ENCODE measurements around the gene IGLL5. TPM values are rescaled to one million over a fixed set of nuclear protein-coding genes. Genes with fewer than 3 reads are reported as not detected.

The IGLL5 gene
- total RNA-seq, 2 experiments from 2014 or later: not detected

- H3K36me3 Mint-ChIP-seq: no peaks in the 10 kb centered on the region
- no peaks in the 10 kb centered on the region for H3K9me3 Mint-ChIP-seq (ENCODE audit: low read depth)
- no peak overlapping the region for H3K4me3 Mint-ChIP-seq
- H3K27ac Mint-ChIP-seq: peak overlapping the region; percentile 74
- H3K27me3 Mint-ChIP-seq: no peaks in the 10 kb centered on the region
- no peak for ATAC-seq
- no peak for DNase-seq
- CTCF ChIA-PET: interaction anchor here (1.2 to 1.6 kb wide), 6 partner anchors 14 to 201 kb away, joined by 3 to 10 read pairs (median 4); no protein-coding TSS in a partner anchor
- H3K4me1 Mint-ChIP-seq: peaks cover 31% of the 10 kb centered on the region
These were observed 40.5 kb downstream of the IGLL5 start for GRCh38 chr22:22927888-22928665.

DNA sequence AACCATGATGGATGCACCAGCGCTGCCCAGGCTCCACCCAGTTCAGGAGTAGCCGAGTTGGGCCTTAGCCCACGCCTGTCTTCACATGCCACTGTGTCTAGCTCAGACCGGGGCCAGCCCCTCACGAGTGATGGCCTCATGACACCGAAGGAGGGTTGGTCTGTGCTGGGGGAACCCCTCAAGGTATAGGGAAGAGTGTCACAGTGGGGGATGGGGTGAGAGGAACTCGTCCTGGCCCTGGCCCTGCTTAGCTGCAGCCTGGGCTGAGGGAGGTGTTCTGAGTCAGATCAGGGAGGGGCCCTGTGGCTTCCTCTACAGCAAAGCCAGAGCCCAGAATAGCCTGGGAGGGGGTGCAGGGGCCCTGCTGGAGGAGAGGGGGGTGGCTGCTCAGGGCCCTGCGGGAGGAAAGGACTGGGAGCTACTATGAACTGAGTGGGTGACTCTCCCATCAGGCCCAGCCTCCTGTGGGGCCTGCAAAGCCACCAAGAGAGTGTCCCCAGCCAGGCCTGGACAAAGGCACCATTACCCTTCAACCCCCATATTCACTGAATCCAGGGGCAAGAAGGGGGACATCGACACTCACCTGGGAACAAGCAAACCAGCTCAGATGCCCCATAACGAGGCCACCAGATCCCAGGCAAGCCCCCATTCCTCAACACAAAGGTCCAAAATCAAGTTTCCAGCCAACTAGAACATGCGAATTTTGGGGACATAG lies 41.2 kb downstream of the IGLL5 start:
- Mint-ChIP-seq H3K4me3 (no peak overlapping the region), H3K9me3 (ENCODE audit: low read depth) (no peaks in the 10 kb centered on the region), H3K27ac (peak overlapping the region; percentile 74), H3K27me3 (no peaks in the 10 kb centered on the region), H3K36me3 (no peaks in the 10 kb centered on the region), H3K4me1 (peaks cover 32% of the 10 kb centered on the region)
- ATAC-seq (peak; percentile 97), DNase-seq (peak; percentile 87)
- CTCF ChIA-PET: interaction anchor here (1.2 to 1.6 kb wide), 7 partner anchors 13 to 200 kb away, joined by 3 to 10 read pairs (median 4); no protein-coding TSS in a partner anchor

DNA sequence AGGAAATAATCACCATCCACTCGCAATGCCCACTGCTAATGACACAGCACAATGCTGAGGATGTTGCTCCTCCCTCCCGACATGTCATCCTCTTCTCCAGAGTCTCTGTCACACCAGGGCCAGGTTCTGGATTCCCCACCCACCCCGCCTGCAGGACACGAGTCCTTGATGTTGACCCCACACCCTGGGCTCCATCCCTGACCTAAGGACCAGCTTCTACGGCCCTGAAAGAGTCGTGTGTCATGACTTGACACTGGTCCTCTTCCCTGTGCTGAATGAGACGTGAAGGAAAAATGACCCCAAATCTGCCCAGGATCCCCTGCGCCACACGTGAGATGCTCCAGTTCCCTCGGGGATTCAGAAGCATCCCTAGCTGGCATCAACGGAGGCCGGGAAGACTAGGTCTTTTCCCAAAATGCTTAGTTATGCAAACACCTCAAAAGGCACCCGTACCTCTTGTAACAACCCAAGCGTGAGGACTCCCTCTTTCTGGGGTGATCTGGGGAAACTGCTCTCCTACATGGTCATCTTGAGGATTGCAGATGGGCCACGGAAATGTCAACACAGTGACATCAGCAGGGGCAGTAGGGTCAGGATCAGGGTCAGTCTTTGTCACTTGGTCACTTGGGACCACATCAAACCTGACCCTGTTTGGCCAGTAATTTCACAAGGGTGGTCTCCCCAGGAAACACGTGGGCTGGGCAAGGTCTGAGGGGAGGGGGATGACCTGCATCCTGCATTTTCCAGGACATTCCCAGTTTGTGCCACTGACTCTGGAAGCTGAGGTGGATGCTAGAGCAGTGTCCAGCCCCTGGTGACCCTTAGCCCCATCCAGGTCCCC lies 42.0 kb downstream of the IGLL5 start:
- no peaks in the 10 kb centered on the region for H3K27me3 Mint-ChIP-seq
- H3K9me3 Mint-ChIP-seq (ENCODE audit: low read depth): no peaks in the 10 kb centered on the region
- ATAC-seq (no peak), DNase-seq (no peak)
- H3K36me3 Mint-ChIP-seq: no peaks in the 10 kb centered on the region
- peak overlapping the region; percentile 43 for H3K27ac Mint-ChIP-seq
- peaks cover 38% of the 10 kb centered on the region for H3K4me1 Mint-ChIP-seq
- no peak overlapping the region for H3K4me3 Mint-ChIP-seq
- CTCF ChIA-PET: interaction anchor here (1.2 to 4.0 kb wide), 6 partner anchors 12 to 199 kb away, joined by 3 to 25 read pairs (median 7); no protein-coding TSS in a partner anchor

- no peaks in the 10 kb centered on the region for H3K9me3 Mint-ChIP-seq (ENCODE audit: low read depth)
- CTCF ChIA-PET: interaction anchor here (4.0 kb wide), 1 partner anchor 12 kb away, joined by 25 read pairs; no protein-coding TSS in a partner anchor
These were observed 42.5 kb downstream of the IGLL5 start for GRCh38 chr22:22930222-22930497.

DNA sequence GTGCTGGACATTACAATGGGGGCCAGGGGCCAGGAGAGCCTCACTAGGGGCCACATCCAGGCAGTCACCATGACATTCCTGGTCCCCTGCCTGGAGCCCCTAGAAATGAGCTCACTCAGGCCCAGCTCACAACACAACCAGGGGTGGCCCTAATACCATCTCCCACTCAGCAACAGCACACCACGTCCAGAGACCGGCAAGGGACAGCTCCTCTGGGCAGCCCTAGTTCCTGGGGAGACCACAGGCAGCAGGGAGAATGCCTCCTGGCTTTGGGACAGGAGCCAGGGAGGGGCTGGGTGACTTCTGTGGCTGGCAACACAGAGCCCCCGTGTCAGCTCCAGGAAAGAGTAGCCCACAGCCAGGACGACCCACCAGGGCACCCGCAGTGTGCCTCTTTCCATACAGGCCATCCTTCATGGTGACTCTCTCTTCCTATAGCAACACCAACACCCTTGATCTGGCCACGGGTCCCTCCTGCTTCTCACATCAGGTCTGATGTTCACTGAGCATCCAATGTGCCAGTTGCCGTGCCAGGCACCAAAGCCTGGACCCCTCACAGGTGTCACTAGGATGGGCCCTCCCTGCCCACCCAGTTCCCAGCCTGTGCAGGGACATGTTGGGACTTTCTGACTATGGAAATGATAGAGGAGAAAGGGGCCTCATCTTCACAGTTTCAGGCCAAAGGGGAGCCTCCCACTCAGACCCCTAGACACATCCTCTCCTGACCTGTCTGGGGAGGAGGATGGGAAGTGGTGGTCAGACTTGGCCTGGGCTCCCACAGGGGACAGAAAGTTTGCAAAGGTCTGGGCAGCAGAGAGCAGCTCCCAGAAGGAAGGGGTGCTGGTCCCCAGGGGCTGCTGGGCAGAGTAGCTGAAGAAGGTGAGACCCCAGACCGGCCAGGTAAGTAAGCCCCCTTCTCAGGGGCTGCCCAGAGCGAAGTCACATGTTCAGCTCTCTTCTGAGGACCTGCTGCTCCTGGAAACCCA lies 43.2 kb downstream of the IGLL5 start:
- Mint-ChIP-seq H3K27me3 (no peaks in the 10 kb centered on the region), H3K4me1 (peaks cover 48% of the 10 kb centered on the region), H3K27ac (no peak overlapping the region), H3K9me3 (ENCODE audit: low read depth) (no peaks in the 10 kb centered on the region), H3K4me3 (no peak overlapping the region), H3K36me3 (no peaks in the 10 kb centered on the region)
- DNase-seq (no peak), ATAC-seq (no peak)
- CTCF ChIA-PET: interaction anchor here (1.6 to 4.0 kb wide), 3 partner anchors 12 to 81 kb away, joined by 3 to 25 read pairs (median 11); no protein-coding TSS in a partner anchor

More at GRCh38 chr22:22930222-22930497, 42.5 kb downstream of the IGLL5 start:
- Mint-ChIP-seq H3K36me3 (no peaks in the 10 kb centered on the region), H3K4me1 (peaks cover 43% of the 10 kb centered on the region), H3K4me3 (no peak overlapping the region), H3K27ac (no peak overlapping the region), H3K27me3 (no peaks in the 10 kb centered on the region)
- no peak for DNase-seq
- ATAC-seq: no peak

GRCh38 chr22:22931557-22932270 lies 44.1 kb downstream of the IGLL5 start:
- CTCF ChIA-PET: interaction anchor here (1.1 to 4.0 kb wide), 4 partner anchors 11 to 82 kb away, joined by 3 to 25 read pairs (median 7); no protein-coding TSS in a partner anchor
- H3K9me3 Mint-ChIP-seq (ENCODE audit: low read depth): no peaks in the 10 kb centered on the region
- H3K4me3 Mint-ChIP-seq: no peak overlapping the region
- DNase-seq: no peak
- H3K4me1 Mint-ChIP-seq: peaks cover 50% of the 10 kb centered on the region
- H3K27ac Mint-ChIP-seq: no peak overlapping the region
- no peak for ATAC-seq
- no peaks in the 10 kb centered on the region for H3K36me3 Mint-ChIP-seq
- no peaks in the 10 kb centered on the region for H3K27me3 Mint-ChIP-seq

DNA sequence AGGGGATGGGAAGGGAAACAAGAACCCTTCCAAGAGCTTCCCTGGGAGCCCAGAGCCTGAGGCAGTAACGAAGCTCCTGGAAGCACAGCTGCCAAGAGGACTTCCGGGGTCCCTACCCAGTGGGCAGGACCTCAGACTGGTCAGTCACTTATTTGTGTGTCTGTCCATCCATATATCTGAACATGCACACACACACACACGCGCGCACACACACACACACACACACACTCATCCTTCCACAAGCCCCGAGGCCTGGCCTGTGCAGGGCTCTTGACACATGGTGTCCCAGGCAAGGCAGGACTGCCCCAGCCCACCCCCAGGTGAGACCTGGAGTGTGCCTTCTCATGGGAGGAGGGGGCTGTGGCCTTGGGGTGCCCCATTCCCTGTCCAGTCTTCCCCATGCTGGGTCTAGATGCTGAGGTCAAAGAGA lies 44.9 kb downstream of the IGLL5 start:
- Mint-ChIP-seq H3K36me3 (no peaks in the 10 kb centered on the region), H3K27me3 (peaks cover 5% of the 10 kb centered on the region), H3K27ac (no peak overlapping the region), H3K4me1 (peaks cover 42% of the 10 kb centered on the region), H3K4me3 (no peak overlapping the region), H3K9me3 (ENCODE audit: low read depth) (no peaks in the 10 kb centered on the region)
- CTCF ChIA-PET: interaction anchor here (1.1 to 4.0 kb wide), 3 partner anchors 10 to 25 kb away, joined by 3 to 25 read pairs (median 11); no protein-coding TSS in a partner anchor
- ATAC-seq (no peak), DNase-seq (no peak)

GRCh38 chr22:22933100-22933806 lies 45.6 kb downstream of the IGLL5 start:
- Mint-ChIP-seq H3K9me3 (ENCODE audit: low read depth) (no peaks in the 10 kb centered on the region), H3K27ac (no peak overlapping the region), H3K36me3 (no peaks in the 10 kb centered on the region), H3K4me1 (peaks cover 40% of the 10 kb centered on the region), H3K27me3 (peaks cover 8% of the 10 kb centered on the region), H3K4me3 (no peak overlapping the region)
- ATAC-seq: no peak
- CTCF ChIA-PET: interaction anchor here (0.9 to 4.0 kb wide), 3 partner anchors 9 to 49 kb away, joined by 3 to 25 read pairs (median 11); no protein-coding TSS in a partner anchor
- no peak for DNase-seq

GRCh38 chr22:22933807-22934542 lies 46.4 kb downstream of the IGLL5 start:
- H3K36me3 Mint-ChIP-seq: no peaks in the 10 kb centered on the region

GRCh38 chr22:22934543-22935055 lies 47.0 kb downstream of the IGLL5 start:
- H3K4me3 Mint-ChIP-seq: no peak overlapping the region
- H3K36me3 Mint-ChIP-seq: no peaks in the 10 kb centered on the region
- H3K27ac Mint-ChIP-seq: no peak overlapping the region
- CTCF ChIA-PET: interaction anchor here (0.5 to 1.9 kb wide), 3 partner anchors 21 to 127 kb away, joined by 4 to 9 read pairs (median 5); no protein-coding TSS in a partner anchor
- H3K4me1 Mint-ChIP-seq: peaks cover 26% of the 10 kb centered on the region
- DNase-seq (no peak), ATAC-seq (no peak)
- H3K9me3 Mint-ChIP-seq (ENCODE audit: low read depth): no peaks in the 10 kb centered on the region
- peaks cover 10% of the 10 kb centered on the region for H3K27me3 Mint-ChIP-seq

More at GRCh38 chr22:22933807-22934542, 46.4 kb downstream of the IGLL5 start:
- peaks cover 33% of the 10 kb centered on the region for H3K4me1 Mint-ChIP-seq
- DNase-seq (no peak), ATAC-seq (no peak)
- H3K27ac Mint-ChIP-seq: no peak overlapping the region
- CTCF ChIA-PET: interaction anchor here (0.9 to 1.9 kb wide), 2 partner anchors 50 to 86 kb away, joined by 3 to 5 read pairs; no protein-coding TSS in a partner anchor
- no peaks in the 10 kb centered on the region for H3K9me3 Mint-ChIP-seq (ENCODE audit: low read depth)
- H3K27me3 Mint-ChIP-seq: peaks cover 10% of the 10 kb centered on the region
- H3K4me3 Mint-ChIP-seq: no peak overlapping the region

All from activated CD8-positive, alpha-beta memory T cell treated with anti-CD3 and anti-CD28 coated beads, Interleukin-2, amount 10 ng/mL, durations not matched to agents 7 days and 5 days (primary cell).